Loucy (cell line): Measurements from ENCODE around the gene PROSER2.

ENCODE experiments used
- H2AFZ ChIP-seq: fragments of 200-600 bp; sonication (generic); 2 replicates; pipeline ENCODE4 v1.6.0; 2016; ENCODE audit warnings: antibody characterized with exemption, mild to moderate bottlenecking, low read length, moderate library complexity
- H3F3A ChIP-seq: fragments of 200-600 bp; 2 replicates; pipeline ENCODE4 v1.6.0; 2016; ENCODE audit warnings: antibody characterized with exemption, low read depth, mild to moderate bottlenecking
- H3K27me3 ChIP-seq: fragments of 200-600 bp; sonication (generic); 2 replicates; pipeline ENCODE4 v1.6.1; 2014; ENCODE audit warnings: low read length, mild to moderate bottlenecking; ENCODE audit not compliant: insufficient read depth, poor library complexity, severe bottlenecking
- H3K36me3 ChIP-seq: fragments of 200-600 bp; sonication (generic); 2 replicates; pipeline ENCODE4 v1.6.1; 2016; ENCODE audit warnings: low read length; ENCODE audit not compliant: insufficient read depth
- H3K4me1 ChIP-seq: fragments of 200-600 bp; sonication (generic); 2 replicates; pipeline ENCODE4 v1.5.1; 2014; ENCODE audit warnings: low read length, mild to moderate bottlenecking; ENCODE audit not compliant: insufficient read depth, poor library complexity, severe bottlenecking
- H3K4me2 ChIP-seq: fragments of 200-600 bp; sonication (generic); 2 replicates; pipeline ENCODE4 v1.6.0; 2014; ENCODE audit warnings: antibody characterized with exemption, low read length, low read depth, mild to moderate bottlenecking; ENCODE audit not compliant: poor library complexity, severe bottlenecking
- H3K4me3 ChIP-seq: fragments of 200-600 bp; sonication (generic); 2 replicates; pipeline ENCODE4 v1.5.1; 2014; ENCODE audit warnings: low read length, mild to moderate bottlenecking, mixed read lengths; ENCODE audit not compliant: poor library complexity, severe bottlenecking
- H3K79me2 ChIP-seq: fragments of 200-600 bp; sonication (generic); 2 replicates; pipeline ENCODE4 v1.6.1; 2014; ENCODE audit warnings: low read length; ENCODE audit not compliant: insufficient read depth
- H3K9ac ChIP-seq: fragments of 200-600 bp; sonication (generic); 2 replicates; pipeline ENCODE4 v1.6.0; 2014; ENCODE audit warnings: mild to moderate bottlenecking, low read depth, low read length, moderate library complexity; ENCODE audit not compliant: poor library complexity, severe bottlenecking
- H3K9me2 ChIP-seq: fragments of 200-600 bp; sonication (generic); replicated peaks from 2 replicates; pipeline ENCODE4 v1.6.1; 2016; ENCODE audit warnings: low read depth, low read length, mixed read lengths
- H3K9me3 ChIP-seq: fragments of 200-600 bp; sonication (generic); 2 replicates; pipeline ENCODE4 v1.6.1; 2014; ENCODE audit warnings: mild to moderate bottlenecking, antibody characterized with exemption, low read length, low read depth; ENCODE audit not compliant: insufficient read depth
- H4K20me1 ChIP-seq: fragments of 200-600 bp; sonication (generic); 2 replicates; pipeline ENCODE4 v1.6.0; 2014; ENCODE audit warnings: antibody characterized with exemption, low read length, mild to moderate bottlenecking; ENCODE audit not compliant: insufficient read depth, poor library complexity, severe bottlenecking
- EZH2phosphoT487 ChIP-seq: fragments of 200-600 bp; IDR thresholded peaks from 2 replicates; pipeline ENCODE4 v1.6.1; 2018; ENCODE audit warnings: antibody characterized with exemption, mild to moderate bottlenecking, moderate library complexity, borderline replicate concordance
- TF ChIP-seq, protein P1 (sequence below): fragments of 200-600 bp; sonication (generic); conservative IDR thresholded peaks from 2 replicates; pipeline ENCODE4 v1.5.1; 2014; ENCODE audit warnings: mild to moderate bottlenecking, antibody characterized with exemption, low read length

PROSER2 gene

DNA sequence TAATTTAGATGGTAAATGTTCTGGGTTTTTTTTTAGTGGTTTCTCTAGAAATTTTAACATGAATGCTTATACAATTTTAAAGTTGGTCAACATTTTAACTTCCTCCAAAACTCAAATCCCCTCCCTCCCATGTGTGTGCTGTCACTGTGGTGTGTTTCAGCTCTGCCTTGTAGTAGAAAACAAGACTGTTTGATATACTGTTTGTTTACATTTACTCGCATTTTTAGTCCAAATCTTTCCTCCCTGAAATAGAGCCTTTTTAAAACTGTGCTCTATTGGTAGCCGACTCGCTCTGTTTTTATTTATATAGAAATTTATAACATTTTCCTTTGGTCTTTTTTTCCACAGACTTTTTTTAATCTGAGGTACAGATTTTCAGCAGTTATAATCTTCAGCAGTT, 19.3 kb downstream of the PROSER2 start:
- H3F3A ChIP-seq: no peaks in the 10 kb centered on the region
- no peaks in the 10 kb centered on the region for H3K9me3 ChIP-seq
- no peaks in the 10 kb centered on the region for H3K36me3 ChIP-seq
- no peak overlapping the region for H3K9ac ChIP-seq
- no peaks in the 10 kb centered on the region for H3K27me3 ChIP-seq
- H3K4me2 ChIP-seq: no peak overlapping the region
- no peak overlapping the region for H3K4me3 ChIP-seq
- H2AFZ ChIP-seq: no peak overlapping the region
- no peaks in the 10 kb centered on the region for H3K9me2 ChIP-seq
- H3K4me1 ChIP-seq: peaks cover 8% of the 10 kb centered on the region
- H4K20me1 ChIP-seq: no peaks in the 10 kb centered on the region
- H3K79me2 ChIP-seq: peaks cover 3% of the 10 kb centered on the region; the same call in 1 of the 2 replicates
- TF ChIP-seq EZH2phosphoT487: no peak

DNA sequence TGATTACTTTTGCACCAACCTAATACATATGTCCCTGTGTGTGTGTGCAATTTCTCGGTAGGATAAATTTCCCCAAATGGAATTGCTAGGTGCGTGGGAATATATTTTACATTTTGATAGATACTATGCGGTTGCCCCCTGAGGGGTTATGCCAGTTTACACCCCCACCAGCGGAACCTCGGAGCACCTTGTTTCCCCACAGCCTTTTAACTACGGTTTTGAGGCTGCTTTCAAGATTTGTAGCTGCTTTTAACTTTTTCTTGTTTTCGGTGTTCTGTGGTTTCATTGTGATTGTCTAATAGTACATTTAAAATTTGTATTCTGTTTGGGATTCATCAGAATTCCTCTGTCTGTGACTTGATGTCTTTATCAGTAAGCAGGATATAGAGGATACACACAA, 22.0 kb downstream of the PROSER2 start:
- no peaks in the 10 kb centered on the region for H3K9me2 ChIP-seq
- H3K4me2 ChIP-seq: no peak overlapping the region
- no peaks in the 10 kb centered on the region for H3K36me3 ChIP-seq

DNA sequence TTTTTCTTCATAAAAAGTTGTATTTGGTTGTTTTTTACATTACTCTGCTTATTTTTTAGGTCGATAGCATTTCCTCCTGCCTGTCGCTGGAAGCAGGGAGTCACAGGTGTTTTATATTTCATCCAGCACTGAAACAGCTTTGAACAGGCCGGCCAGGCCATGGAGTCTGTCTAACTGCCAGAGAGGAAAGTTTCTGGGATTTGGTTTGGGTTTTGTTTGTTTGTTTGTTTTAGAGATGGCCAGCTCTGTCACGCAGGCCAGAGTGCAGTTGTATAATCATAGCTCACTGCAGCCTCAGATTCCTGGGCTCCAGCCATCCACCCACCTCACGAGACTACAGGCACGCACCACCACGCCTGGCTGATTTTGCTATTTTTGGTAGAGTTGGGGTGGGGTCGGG, 23.4 kb downstream of the PROSER2 start:
- Histone ChIP-seq H3F3A (no peaks in the 10 kb centered on the region), H3K36me3 (no peaks in the 10 kb centered on the region), H3K4me2 (no peak overlapping the region), H3K79me2 (no peaks in the 10 kb centered on the region), H2AFZ (no peak overlapping the region), H3K9ac (no peak overlapping the region), H3K9me2 (no peaks in the 10 kb centered on the region), H3K4me1 (peaks cover 22% of the 10 kb centered on the region), H3K9me3 (no peaks in the 10 kb centered on the region), H3K4me3 (no peak overlapping the region), H4K20me1 (no peaks in the 10 kb centered on the region), H3K27me3 (no peaks in the 10 kb centered on the region)
- no peak for TF ChIP-seq EZH2phosphoT487
- TF ChIP-seq, protein P1, sequence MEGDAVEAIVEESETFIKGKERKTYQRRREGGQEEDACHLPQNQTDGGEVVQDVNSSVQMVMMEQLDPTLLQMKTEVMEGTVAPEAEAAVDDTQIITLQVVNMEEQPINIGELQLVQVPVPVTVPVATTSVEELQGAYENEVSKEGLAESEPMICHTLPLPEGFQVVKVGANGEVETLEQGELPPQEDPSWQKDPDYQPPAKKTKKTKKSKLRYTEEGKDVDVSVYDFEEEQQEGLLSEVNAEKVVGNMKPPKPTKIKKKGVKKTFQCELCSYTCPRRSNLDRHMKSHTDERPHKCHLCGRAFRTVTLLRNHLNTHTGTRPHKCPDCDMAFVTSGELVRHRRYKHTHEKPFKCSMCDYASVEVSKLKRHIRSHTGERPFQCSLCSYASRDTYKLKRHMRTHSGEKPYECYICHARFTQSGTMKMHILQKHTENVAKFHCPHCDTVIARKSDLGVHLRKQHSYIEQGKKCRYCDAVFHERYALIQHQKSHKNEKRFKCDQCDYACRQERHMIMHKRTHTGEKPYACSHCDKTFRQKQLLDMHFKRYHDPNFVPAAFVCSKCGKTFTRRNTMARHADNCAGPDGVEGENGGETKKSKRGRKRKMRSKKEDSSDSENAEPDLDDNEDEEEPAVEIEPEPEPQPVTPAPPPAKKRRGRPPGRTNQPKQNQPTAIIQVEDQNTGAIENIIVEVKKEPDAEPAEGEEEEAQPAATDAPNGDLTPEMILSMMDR: no peak

More for the DNA sequence above, 22.0 kb downstream of the PROSER2 start:
- Histone ChIP-seq H3K79me2 (peaks cover 3% of the 10 kb centered on the region; the same call in 1 of the 2 replicates), H4K20me1 (no peaks in the 10 kb centered on the region), H3K27me3 (no peaks in the 10 kb centered on the region), H3K4me1 (peaks cover 8% of the 10 kb centered on the region), H3K4me3 (no peak overlapping the region), H3K9me3 (no peaks in the 10 kb centered on the region), H3F3A (no peaks in the 10 kb centered on the region), H3K9ac (no peak overlapping the region), H2AFZ (no peak overlapping the region)
- TF ChIP-seq, protein P1: no peak
- no peak for TF ChIP-seq EZH2phosphoT487

DNA sequence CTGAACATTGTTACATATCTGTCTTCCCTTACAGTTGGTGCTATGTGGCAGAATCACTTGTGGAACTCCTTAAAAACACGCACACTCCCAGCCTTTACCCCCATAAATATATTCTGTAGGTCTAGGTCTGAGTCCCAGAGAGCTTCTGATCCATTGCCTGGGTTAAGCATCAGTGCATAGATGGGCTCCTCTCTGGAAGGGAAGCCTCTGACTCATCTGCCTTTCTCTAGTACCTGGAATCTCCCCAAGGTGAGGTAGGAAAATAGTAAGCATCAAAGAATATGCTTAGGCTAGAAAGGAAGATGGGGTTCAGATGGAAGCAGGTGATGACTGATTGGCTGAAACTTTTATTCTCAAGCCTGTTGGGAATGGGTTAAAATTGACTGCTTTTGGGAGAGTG, 26.1 kb downstream of the PROSER2 start:
- Histone ChIP-seq H2AFZ (no peak overlapping the region), H3K36me3 (no peaks in the 10 kb centered on the region), H3K79me2 (peaks cover 17% of the 10 kb centered on the region; the same call in 1 of the 2 replicates), H3K9me3 (no peaks in the 10 kb centered on the region), H3K4me1 (peaks cover 27% of the 10 kb centered on the region), H4K20me1 (no peaks in the 10 kb centered on the region), H3K9me2 (no peaks in the 10 kb centered on the region), H3K27me3 (no peaks in the 10 kb centered on the region), H3K9ac (no peak overlapping the region), H3K4me2 (no peak overlapping the region), H3K4me3 (no peak overlapping the region), H3F3A (no peaks in the 10 kb centered on the region)
- no peak for TF ChIP-seq EZH2phosphoT487
- TF ChIP-seq, protein P1: no peak
